DMS 273 (cell line): ENCODE measurements around the gene ZNF385A.

Source experiments
- DNase-seq: peaks from one replicate; lab custom pipeline; 2025; ENCODE audit not compliant: unreplicated experiment; lab: John Stamatoyannopoulos, UW

ZNF385A gene

DNA sequence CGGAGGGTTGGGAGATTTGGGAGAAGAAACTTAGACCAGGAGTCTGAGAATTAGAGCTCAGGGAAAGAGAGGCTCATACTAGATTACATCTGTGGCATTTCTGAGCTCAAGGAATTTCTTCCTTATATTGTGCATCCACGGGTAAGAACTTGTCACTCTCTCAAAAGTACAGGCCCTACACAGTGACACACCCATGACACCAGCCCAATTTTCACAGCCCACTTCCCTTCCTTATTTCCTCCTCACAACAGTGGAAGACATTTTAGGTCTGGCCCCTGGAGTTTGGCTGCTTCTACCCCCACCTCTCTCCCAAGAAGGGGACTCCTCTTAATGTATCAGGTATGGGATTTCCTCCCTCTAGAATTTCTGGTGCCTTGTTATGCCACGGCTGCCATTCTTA, 9.2 kb upstream of the ZNF385A start:
- no peak for DNase-seq

DNA sequence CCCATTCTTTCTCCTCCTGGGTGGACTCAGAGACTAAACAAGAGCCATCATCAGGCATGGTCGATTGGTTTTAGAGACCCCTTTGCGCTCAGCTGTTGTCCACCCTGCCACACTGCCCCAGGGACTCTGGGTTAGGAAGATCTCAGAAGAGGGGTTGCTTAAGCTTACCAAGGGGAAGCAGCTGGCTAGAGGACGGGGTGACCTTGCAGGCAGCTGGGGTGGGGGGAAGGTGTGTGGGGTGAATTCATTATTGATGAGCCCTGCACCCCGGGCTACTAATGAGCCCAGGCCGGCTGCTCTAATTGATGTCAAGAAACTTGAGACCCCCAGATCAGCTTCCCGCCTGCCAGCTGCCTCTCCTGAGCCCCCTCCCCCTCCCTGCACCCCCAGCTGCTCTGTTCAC, 8.7 kb upstream of the ZNF385A start:
- DNase-seq = peak; percentile 63

DNA sequence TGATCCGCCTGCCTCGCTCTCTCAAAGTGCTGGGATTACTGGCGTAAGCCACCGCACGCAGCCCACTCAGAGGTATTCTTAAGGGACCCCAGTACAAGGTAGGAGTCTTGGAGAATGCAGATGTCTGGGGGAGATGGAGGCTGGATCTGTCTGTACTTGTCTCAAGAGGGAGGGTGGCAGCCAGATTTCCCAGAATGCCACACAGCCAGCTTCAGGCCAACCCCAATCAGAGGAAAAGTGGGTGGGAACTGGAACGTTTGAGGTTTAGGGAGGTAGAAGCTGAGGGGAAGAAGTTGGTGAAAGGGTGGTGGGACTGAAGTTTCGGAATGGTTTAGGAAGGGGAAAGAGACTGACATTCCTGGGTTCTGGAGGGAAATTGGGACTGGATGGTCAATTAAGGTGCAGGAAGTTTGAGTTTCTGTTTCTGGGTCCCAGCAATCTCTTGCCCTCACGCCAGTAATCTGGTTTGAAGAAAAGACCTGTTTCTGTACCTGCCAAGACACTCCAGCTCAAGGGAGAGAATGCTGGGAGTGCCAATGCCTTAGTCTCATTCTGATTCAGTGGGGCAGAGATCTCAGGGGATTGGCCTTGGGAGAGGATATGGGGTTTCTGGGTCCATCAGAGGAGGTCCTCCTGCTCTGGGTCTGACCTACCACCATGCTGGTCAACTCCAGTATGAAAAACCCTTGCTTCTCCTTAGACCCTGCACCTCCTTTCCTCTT, 8.1 kb upstream of the ZNF385A start:
- peak; percentile 20 for DNase-seq

DNA sequence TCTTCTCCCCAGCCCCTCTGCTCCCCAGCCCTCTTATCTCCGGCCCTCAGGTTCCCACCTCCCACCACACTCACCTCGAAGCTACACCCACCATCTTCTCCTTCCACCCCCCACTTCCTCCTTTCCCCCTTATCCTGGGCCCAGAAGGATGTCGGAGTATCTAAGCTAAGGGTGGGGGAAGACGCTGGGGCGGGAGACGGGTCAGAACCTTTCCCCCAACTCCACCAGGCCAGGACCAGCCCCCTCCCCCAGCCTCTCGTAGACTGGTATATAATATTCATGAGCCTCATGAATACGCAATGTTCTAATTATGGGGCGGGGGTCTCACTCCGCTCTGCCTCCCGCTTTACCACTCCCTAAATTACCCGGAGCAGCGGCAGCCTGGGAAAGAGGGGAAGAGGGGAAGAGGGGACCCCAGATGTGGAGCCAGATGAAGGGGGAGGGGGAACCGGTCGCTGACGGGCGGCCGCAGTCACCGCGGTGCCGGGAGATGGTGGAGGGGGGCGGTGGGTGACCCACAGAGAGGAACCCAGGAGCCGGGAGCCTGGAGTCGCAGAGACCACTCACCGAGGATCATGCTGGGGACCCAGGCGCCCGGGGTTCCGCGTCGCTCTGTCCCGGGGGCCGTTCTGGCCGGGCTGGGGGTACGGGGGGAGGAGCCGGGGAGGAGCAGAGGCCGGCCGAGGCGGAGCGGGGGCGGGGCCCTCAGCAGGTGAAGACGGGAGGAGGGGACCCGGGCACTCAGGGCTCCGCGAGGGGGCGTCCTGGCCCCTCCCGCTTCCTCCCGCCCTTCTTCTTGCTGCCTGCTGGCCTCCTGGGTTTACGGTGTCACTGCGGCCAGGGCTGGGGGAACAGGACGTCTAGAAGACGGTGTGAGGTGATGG, 6.4 kb upstream of the ZNF385A start:
- peak; percentile 80 for DNase-seq

DNA sequence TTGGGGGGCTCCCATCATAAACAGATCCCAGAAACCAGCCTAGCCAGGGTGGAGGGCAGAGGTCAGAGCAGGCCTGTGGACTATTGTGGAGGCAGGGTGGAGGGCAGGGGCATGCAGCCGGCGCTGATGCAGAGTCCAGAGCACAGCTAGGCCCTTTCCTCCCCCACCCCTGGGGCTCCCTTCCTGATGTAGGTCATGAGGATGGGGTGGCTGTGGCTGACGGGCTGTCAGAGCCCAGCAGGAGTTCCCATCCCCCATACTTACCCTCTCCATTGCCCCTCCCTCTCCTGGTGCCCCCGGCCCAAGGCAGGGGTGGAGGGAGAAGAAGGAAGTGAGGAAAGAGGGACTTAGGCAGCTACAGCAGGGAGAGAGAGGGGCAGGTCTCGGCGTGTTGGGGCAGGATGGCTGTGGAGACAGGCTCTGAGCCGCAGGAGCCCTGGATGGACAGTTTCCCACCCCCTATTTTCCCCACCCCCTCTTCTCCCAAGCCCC, 5.7 kb upstream of the ZNF385A start:
- DNase-seq = peak; percentile 34

DNA sequence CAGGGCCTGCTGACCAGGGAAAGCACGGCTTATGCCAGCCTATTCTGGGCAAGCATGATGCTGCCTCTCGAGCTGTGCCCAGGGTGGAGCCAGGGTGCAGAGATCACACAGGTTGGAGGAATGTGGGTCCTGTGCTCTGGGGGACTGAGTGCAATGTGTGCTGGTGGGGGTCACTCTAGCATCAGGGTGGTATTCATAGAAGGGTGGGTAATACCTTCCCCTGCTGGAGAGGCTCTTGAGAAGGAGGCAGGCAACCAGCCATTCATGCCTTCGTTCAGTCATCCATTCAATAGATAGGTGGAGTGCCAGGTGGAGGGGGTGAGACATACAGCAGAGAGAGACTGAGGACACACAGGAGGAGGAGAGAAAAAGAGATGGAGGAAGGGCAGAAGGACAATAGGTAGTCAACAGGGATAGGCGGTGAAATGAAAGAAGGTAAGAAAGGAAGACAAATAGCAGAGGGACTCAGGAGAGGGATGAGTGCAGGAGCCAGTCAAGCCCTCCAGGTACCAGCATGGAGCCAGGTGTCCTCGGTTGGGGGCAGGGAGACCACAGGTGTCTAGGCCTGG, 5.2 kb upstream of the ZNF385A start:
- DNase-seq = no peak

DNA sequence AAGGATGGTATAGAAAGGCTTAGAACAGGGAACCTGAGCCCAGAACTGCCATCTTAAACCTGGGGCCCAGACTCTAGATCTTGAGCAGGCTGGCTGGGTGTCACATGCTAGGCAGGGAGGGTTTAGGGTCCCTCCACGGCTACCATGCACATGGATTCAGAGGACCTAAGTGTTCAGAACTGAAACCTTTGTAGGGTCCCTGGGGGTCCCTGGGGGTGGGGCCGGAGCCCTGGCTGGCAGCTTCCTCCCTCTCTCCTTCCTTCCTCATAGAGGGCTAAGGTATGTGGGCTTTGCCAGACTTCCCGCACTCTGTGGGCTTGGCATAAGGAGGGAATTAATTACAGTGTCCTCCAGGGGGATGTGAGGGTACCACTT, 4.6 kb upstream of the ZNF385A start:
- no peak for DNase-seq

DNA sequence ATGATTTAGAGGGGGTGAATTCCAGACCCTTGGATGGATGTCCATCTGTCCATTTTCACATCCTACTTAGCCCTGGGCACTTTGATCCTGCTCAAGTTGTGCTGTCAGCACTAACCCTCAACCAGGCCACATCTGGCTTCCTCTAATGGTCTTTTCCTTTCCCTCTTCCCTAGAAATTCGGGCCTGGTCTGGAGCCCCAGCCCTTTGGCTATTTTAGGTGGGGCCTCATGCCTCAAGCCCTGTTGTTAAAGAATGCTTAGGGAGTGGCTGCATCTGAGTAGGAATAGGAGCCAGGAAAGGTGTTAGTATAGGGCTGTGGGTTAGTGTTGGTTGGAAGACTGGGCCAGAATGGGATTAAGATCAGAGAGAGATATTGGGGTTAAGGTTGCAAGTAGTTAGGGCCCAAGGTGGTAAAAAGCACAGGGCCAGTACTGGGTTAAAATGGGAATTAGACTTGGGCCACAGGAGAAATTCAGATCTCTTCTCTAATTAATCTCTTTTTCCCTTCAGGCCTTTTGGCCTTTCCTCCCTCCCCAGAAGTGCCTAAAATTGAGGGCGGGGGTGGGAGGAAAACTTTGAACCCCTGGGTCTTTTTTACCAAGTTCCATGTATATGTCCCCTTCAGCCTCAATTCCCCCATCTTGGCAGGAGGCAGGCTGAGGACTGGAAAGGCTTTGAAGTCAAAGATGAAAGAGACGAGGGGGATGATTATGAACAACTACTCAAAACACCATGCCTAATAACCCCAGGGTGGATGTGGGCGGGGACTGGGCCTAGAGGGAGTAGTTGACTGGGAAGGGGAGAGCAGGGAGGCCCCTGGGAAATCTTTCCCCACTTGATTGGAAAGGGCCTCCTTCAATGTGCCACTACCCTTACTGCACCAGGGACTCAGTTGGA, 4.0 kb upstream of the ZNF385A start:
- no peak for DNase-seq

DNA sequence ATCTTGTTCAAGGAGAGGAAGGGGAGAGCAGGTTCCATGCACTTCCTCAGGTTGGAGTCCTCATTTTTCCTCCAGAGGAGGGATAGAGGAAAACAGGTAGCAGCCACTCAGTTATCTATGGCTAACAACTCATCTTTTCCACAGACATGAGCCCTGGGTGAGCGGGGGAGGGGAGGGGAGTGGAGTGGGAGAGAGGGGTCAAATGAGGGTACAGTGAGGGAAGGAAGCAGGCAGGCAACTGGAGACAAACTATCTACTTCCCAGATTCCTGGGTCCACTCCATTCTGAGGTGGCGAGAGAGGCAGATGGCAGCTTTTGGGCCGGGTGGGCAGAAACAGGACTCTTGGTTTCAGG, 2.6 kb upstream of the ZNF385A start:
- no peak for DNase-seq

DNA sequence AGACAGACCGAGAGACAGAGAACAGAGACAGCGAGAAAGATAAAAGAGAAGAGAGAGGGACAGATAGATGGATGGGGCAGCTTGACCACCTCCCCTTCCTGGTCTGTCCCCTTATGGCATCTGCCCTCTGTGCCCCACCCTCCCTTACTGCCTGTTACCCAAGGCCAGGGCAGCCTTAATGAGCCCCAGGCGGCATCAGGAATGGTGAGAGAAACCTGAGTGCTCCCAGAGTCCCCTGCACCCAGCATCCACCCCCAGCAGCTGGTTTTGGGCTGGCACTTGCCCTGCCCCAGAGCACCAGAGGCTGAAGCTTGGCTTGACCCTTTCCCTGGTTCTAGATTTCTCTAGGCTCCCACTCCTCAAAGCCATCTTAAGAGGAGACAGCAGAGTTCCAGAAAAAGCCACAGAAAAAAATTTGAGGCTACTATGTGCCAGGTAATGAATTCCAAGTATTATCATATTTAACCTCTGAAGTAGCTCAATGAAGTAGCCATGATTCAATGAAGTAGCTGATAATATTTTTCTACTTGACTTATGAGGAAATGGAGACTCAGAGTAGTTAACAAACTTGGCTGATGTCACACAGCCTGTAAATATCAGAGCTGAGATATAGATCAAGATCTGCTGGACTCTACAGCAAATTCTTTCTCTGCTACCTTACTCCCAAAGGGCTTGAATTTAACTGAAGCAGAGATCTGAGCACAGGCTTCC, 2.0 kb upstream of the ZNF385A start:
- DNase-seq = no peak

DNA sequence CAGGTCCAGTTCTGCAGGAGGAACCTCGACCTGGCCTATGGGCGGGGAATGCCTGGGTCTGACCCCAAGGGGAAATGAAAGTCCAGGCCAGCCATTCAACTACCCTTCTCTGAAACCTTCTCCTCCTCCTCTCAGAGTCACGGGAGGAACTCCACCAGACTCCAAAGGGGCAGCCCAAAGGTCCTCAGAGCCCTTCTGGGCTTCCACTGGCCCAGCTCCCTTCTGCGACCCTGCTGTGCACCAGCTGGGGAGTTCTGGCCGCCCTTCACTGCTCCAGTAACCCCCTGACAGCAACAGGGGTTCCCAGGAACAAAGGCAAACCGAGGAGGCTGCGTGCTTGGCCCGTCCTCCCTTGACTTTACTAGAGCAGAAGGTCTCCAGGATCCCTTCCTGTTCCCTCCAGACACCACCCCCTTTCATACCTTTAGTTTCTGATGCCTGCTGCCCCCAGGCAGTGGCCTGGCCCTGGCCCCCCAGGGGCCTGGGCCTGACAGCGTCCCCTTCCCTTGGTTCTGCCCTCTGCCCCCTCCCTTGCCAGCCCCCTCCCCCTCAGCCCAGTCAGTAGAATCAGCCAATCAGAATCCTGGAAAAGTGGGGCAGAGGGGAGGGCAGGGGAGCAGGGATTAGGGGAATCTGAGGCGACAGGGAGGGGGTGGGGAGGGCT, 850 bp upstream of the ZNF385A start:
- no peak for DNase-seq

DNA sequence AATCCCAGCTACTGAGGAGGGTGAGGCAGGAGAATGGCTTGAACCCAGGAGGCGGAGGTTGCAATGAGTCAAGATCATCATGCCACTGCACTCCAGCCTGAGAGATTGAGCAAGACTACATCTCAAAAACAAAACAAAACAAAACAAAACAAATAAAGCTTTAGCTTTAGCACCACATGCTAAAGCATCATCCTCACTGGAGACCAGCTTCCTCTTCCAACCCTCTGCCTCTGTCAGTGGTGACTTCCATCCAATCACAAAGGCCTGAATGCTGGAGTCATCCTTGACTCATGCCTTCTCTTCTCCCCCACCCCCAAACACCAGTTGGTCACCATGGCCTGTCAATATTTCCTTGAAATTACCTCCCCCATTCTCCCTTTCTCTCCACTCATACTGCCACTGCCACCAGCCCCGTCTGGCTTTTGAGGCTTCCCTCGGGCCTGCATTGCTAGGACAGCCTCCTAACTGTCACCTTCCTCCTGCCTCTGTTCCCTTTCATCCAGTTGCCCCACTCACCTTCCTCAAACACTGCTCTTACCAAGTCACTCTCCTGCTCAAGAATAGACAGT, 1.4 kb downstream of the ZNF385A start:
- DNase-seq = no peak

DNA sequence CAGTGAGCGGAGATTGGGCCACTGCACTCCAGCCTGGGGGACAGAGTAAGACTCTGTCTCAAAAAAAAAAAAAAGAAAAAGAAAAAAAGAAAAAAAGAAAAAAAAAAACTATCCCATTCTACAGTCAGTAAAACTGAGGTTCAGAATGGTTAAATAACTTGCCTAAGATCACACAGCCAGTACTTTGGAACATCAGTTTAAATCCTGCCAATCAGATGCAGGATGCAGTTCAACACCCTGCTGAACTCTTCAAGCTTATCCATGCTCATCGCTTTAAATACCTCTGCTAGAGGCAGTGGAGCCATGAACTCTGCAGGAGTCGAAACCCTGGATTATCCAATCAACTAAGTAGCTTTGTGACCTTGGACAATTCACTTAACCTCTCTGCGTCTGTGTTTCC, 3.4 kb downstream of the ZNF385A start:
- DNase-seq = no peak

DNA sequence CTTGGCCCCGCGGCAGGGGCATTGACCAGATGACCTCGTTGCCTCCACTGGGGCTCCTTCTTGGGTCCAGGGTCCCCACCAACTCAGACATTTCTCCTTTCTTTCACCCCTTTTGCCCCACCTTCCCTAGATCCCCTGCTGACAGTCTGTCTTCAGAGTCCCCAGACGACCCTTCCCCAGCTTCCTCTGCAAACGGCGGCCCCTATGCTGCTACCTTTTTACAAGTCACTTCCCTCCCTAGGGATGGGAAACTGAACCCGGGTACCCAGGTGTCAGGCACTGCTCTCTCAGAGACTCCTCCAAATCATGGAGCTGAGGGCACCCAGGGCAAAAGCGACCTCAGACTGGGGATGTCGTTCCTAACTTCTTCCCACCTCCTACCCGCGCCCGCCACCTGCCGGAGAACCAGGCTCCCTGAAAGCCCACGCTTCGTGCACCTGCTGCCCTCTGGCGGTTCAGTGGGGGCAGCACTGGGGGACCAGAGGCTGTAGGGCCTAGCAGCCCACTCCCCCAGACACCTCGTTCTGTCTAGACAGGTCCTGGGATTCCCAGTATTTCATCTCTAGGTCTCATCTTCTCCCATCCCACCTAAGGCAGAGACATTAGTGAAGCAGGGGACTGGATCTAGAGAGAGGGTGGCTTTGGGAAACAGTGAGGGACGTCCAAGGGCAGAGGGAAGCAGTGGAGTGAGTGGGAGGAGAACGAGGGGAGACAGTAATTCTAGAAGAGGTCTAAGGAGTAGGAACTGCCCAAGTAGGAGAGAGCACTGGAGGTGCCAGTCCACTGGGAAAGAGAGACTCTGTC, 4.9 kb downstream of the ZNF385A start:
- DNase-seq = peak; percentile 94

DNA sequence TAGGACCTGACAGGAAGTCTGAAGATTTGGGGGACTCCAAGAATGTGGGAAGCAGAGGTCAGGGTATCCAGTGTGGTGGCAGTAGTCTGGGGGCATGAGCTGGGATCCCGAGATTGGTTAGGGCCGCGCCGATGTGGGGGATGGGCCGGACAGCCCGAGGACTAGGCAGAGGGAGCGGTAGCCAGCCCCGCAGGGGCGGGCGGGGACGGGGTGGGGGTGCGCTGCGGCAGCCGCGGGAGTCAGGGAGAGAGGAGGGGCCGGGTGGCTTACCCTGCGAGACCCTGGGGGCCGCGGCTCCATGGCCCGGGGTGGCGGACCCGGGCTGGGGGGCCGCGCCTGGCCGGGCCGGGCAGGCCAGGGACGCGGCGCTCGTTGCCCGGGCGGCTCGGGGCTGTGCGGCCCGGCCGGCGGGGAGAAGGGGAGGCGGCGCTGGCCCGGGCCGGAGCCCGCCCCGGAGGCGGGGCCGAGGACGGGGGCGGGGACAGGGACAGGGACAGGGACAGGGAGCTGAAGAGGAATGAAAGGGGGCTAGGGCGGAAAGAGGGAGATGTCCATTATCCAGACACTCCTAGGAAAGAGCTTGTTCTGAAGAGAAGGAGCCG, 5.6 kb downstream of the ZNF385A start:
- peak; percentile 65 for DNase-seq

DNA sequence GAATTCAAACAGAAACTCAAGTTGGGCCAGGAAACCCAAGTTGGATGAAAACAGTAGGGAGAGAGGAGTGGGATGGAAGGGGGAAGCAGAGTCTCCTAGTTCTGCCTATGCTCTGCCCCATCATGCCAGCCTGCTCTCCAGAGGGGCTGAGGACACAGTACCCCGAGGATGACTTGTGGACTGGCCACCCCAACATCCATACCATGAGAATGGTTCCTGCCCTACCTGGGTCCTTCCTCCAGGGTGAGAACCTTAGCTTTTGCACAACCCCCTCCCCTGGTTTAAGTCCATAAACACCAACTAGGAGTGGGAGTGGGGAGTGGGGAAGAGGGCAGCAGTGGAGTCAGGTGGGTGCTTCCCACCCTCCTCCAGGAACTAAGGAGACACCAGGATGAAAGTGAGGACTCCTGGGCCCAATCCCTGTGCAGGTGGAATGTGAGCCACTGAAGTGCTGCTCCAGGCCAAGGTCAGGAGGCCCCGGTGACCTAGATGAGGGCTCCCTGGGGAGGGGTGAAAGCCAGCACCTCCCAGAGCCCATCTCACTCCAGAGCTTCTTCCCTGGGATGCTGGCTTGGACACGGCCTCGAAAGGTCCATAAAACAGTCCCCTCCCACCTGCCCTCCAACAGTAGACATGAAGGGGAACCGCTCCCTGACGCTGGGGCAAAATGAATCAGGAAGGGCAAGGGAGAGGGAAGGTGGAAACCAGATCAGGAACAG, 6.6 kb downstream of the ZNF385A start:
- DNase-seq = no peak

DNA sequence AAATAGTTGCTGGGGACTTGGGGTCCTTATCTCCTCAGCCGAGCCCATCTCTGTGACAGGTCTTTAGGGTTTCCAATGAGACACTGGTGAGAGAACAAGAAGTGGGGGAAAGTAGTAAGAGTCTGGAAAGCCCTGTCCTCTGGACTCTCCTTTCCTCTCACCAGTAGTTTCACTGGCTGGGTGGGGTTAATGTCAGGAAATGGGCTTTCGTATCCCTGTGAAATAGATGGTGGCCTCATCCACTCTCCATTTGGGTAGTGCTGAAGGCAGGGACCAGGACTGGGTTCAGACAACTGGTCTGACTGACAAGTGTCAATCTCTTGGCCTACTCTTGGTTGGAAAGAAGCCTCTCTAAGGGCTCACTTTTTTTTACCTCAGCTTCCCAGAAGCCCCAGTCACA, 7.5 kb downstream of the ZNF385A start:
- no peak for DNase-seq

DNA sequence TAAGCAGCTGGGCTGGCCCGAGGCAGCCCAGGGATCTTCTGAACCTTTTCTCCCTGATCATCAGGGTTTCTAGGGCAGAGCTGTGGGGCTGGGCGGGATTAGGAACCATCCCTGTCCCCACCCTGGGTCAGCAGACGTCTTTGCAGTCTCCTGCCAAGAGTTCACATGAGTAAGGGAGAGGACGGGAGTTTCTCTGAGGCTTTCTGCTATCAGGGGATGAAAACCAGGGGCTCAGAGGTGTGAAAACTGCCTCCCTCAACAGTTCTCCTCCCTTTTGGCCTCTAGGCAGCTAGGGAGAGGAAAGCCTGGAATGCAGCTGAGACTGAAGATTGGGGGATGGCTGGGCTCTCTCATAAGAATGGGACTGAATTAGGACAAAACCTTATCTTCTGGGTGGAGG, 7.9 kb downstream of the ZNF385A start:
- no peak for DNase-seq
